Sigmoid colon (tissue), 7 donors: ENCODE results near the gene P3H2. TPM values are rescaled to one million over a fixed set of nuclear protein-coding genes. Genes with fewer than 3 reads are reported as not detected.

Source experiments
- DNase-seq: peaks from one replicate; pipeline ENCODE4 v3.0.0-alpha.2; 2019
- H3K27ac ChIP-seq, 4 donors: fragments of 200-600 bp; sonication (generic); one replicate each; pipeline ENCODE4 v1.5.1; 2016 to 2019; ENCODE audit warnings: mild to moderate bottlenecking in 1 of 4
- H3K27me3 ChIP-seq, 3 donors: fragments of 200-600 bp; sonication (generic); one replicate each; pipeline ENCODE4 v1.5.1; 2019; ENCODE audit warnings: mild to moderate bottlenecking in 1 of 3
- H3K36me3 ChIP-seq, 4 donors: fragments of 200-600 bp; sonication (generic); one replicate each; pipeline ENCODE4 v1.5.1; 2016 to 2019
- H3K4me1 ChIP-seq, 4 donors: fragments of 200-600 bp; sonication (generic); one replicate each; pipeline ENCODE4 v1.5.1; 2017 to 2019
- H3K4me3 ChIP-seq, 4 donors: fragments of 200-600 bp; sonication (generic); one replicate each; pipeline ENCODE4 v1.5.1; 2017 to 2019; ENCODE audit warnings: mild to moderate bottlenecking in 2 of 4, moderate library complexity in 1 of 4
- H3K9me3 ChIP-seq, 4 donors: fragments of 200-600 bp in 3 of 4; sonication (generic) in 3 of 4; one replicate each; pipeline versions ENCODE4 v1.5.1 to v1.6.1; 2013 to 2019
- EP300 ChIP-seq, 4 donors: sonication (generic); formaldehyde crosslinking; IDR thresholded peaks; one replicate each; pipeline ENCODE4 v1.6.1; 2017; ENCODE audit warnings: antibody characterized with exemption in 4 of 4
- POLR2A ChIP-seq, 2 donors: fragments of 450-650 bp; IDR thresholded peaks; one replicate each; pipeline ENCODE4 v1.6.1; 2016; ENCODE audit warnings: antibody characterized with exemption in 2 of 2, mild to moderate bottlenecking in 2 of 2, moderate library complexity in 2 of 2
- POLR2AphosphoS5 ChIP-seq, 4 donors: sonication (generic); formaldehyde crosslinking; IDR thresholded peaks; one replicate each; pipeline ENCODE4 v1.6.1; 2017; ENCODE audit warnings: antibody characterized with exemption in 4 of 4
- WGBS, 2 donors: extraction: QIAGEN DNeasy Blood & Tissue Kit; methylation state at CpG; one replicate each; pipeline ENCODE4 v1.1.7; 2013; 5-methylcytosine and 5-hydroxymethylcytosine counted together
- intact Hi-C: fragments of 100-400 bp; cut with DNase I; formaldehyde crosslinking; loops from one replicate; pipeline ENCODE4 v1.15.1; 2023
- polyA plus RNA-seq, 3 donors: library from polyadenylated mRNA; stranded (reverse); fragments of 200-250 nt; gene quantifications; one replicate each; pipeline ENCODE4 v1.2.3, GENCODE V29; 2013
- total RNA-seq, 4 donors: library from RNA; depleted of rRNA; stranded (reverse); fragments of >200 nt; gene quantifications; one replicate each; pipeline ENCODE4 v1.1.0, GENCODE V29; 2016
- TF ChIP-seq, protein P1 (sequence below), 4 experiments: fragments of 450-650 bp in 3 of 4; fragments of 200-600 bp in 1 of 4; IDR thresholded peaks; one replicate each; pipeline ENCODE4 v1.5.1; 2016 to 2019; ENCODE audit warnings: antibody characterized with exemption in 4 of 4, mild to moderate bottlenecking in 3 of 4, moderate library complexity in 2 of 4
- donor health status: healthy with polysubstance abuse.
- donor health status: Bipolar disorder and iron deficiency.
- donor health status: healthy.

Gene P3H2
- total and polyA plus RNA-seq, 7 donors: 1.8 to 41.7 (median 29.6) TPM

GRCh38 chr3:190099099-190099498, 21.6 kb downstream of the P3H2 start:
- DNase-seq: no peak
- no peak overlapping the region for H3K4me3 ChIP-seq
- WGBS, 2 donors: 52 to 82% methylated on average over 6 of the region's 6 CpGs
- H3K27me3 ChIP-seq: no peaks in the 10 kb centered on the region
- no peaks in the 10 kb centered on the region for H3K9me3 ChIP-seq
- TF ChIP-seq EP300 (IDR thresholded peaks at IDR 0.05) (no peak), POLR2AphosphoS5 (IDR thresholded peaks at IDR 0.05) (no peak), POLR2A (IDR thresholded peaks at IDR 0.05) (no peak)
- TF ChIP-seq, protein P1, sequence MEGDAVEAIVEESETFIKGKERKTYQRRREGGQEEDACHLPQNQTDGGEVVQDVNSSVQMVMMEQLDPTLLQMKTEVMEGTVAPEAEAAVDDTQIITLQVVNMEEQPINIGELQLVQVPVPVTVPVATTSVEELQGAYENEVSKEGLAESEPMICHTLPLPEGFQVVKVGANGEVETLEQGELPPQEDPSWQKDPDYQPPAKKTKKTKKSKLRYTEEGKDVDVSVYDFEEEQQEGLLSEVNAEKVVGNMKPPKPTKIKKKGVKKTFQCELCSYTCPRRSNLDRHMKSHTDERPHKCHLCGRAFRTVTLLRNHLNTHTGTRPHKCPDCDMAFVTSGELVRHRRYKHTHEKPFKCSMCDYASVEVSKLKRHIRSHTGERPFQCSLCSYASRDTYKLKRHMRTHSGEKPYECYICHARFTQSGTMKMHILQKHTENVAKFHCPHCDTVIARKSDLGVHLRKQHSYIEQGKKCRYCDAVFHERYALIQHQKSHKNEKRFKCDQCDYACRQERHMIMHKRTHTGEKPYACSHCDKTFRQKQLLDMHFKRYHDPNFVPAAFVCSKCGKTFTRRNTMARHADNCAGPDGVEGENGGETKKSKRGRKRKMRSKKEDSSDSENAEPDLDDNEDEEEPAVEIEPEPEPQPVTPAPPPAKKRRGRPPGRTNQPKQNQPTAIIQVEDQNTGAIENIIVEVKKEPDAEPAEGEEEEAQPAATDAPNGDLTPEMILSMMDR (IDR thresholded peaks at IDR 0.05): no peak
- H3K4me1 ChIP-seq: peaks cover 0 to 65% (median 27%) of the 10 kb centered on the region in 4 donors
- intact Hi-C loops: no loop called here
- no peaks in the 10 kb centered on the region for H3K36me3 ChIP-seq
- H3K27ac ChIP-seq: no peak overlapping the region

DNA sequence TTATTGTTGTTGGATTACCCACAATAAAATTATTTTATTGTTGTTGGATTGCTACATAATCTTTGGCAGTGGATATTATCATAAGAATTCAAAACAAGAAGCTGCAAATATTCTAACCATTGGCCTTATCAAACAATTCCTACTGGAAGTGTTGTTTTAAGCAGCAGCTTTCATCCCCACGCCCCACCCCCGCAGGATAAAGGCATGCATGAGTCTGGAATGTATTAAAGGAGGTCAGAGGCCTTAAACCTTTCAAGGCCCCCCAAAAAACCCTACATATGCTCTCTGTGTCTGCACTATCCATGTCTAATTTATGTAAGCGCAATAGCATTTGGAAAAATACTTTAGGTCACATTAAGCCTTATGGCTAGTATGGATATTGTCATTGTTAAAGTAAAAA, 23.1 kb downstream of the P3H2 start:
- Histone ChIP-seq H3K27me3 (no peaks in the 10 kb centered on the region), H3K4me1 (peaks cover 0 to 68% (median 41%) of the 10 kb centered on the region in 4 donors), H3K27ac (no peak overlapping the region), H3K4me3 (no peak overlapping the region), H3K9me3 (no peaks in the 10 kb centered on the region), H3K36me3 (no peaks in the 10 kb centered on the region)
- DNase-seq: no peak
- no peak for TF ChIP-seq POLR2AphosphoS5 (IDR thresholded peaks at IDR 0.05)
- TF ChIP-seq EP300 (IDR thresholded peaks at IDR 0.05): no peak
- 39 to 73% methylated on average over 3 of the region's 3 CpGs for WGBS, 2 donors
- intact Hi-C loops: no loop called here

GRCh38 chr3:190097025-190097424, 23.7 kb downstream of the P3H2 start:
- Histone ChIP-seq H3K9me3 (no peaks in the 10 kb centered on the region), H3K36me3 (no peaks in the 10 kb centered on the region), H3K27ac (peak overlapping the region in 1 of 4 donors; percentile 5), H3K27me3 (no peaks in the 10 kb centered on the region), H3K4me3 (no peak overlapping the region), H3K4me1 (peaks cover 0 to 68% (median 45%) of the 10 kb centered on the region in 4 donors)
- TF ChIP-seq EP300 (IDR thresholded peaks at IDR 0.05): no peak
- intact Hi-C loops: no loop called here
- no peak for DNase-seq
- WGBS, 2 donors: 88 to 89% methylated on average over 4 of the region's 4 CpGs

- intact Hi-C loops: no loop called here
- no peak for TF ChIP-seq POLR2A (IDR thresholded peaks at IDR 0.05)
- TF ChIP-seq, protein P1 (IDR thresholded peaks at IDR 0.05): no peak
- no peak for TF ChIP-seq EP300 (IDR thresholded peaks at IDR 0.05)
- no peak for TF ChIP-seq POLR2AphosphoS5 (IDR thresholded peaks at IDR 0.05)
- DNase-seq: no peak
- Histone ChIP-seq H3K36me3 (no peaks in the 10 kb centered on the region), H3K27ac (no peak overlapping the region), H3K4me1 (peaks cover 0 to 72% (median 48%) of the 10 kb centered on the region in 4 donors), H3K4me3 (no peak overlapping the region), H3K27me3 (no peaks in the 10 kb centered on the region), H3K9me3 (no peaks in the 10 kb centered on the region)
- 89 to 91% methylated on average over 4 of the region's 4 CpGs for WGBS, 2 donors
Measured at GRCh38 chr3:190096345-190096744, 24.4 kb downstream of the P3H2 start.

DNA sequence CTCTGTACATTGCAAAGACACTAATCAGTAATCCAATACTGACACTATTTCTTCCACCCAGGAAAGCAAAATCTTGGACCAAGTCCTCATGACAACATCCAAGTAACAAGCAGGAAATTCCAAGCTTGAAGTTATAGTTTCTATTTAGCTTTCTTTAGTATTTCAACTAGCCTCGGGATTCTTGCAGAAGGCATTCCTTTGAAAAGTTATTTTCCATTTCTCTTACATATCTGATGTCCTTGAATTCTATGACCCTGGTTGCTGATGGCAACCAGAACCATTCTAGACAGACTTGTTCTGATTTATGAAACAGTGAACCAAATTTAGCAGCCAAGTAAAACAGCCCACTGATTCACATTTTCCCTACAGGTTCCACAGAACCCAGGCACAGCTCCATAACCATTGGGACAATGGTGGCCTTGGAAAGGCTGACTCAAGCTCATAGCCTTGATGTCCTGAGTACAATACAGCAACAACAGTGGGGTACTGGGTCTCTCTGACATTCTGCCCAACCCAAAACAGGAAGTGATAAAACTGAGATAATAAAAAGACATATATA, 26.5 kb downstream of the P3H2 start:
- WGBS, 2 donors: 57 to 62% methylated on average over 1 of the region's 1 CpG
- intact Hi-C loops: no loop called here
- Histone ChIP-seq H3K4me3 (no peak overlapping the region), H3K27ac (peak overlapping the region; percentile 7 to 69 (median 63)), H3K36me3 (no peaks in the 10 kb centered on the region), H3K9me3 (no peaks in the 10 kb centered on the region), H3K4me1 (peaks cover 0 to 64% (median 44%) of the 10 kb centered on the region in 4 donors), H3K27me3 (no peaks in the 10 kb centered on the region)
- no peak for DNase-seq
- TF ChIP-seq EP300 (IDR thresholded peaks at IDR 0.05): no peak
- peak in 2 of 4 donors; percentile 39 to 42 for TF ChIP-seq POLR2AphosphoS5 (IDR thresholded peaks at IDR 0.05)

GRCh38 chr3:190092250-190092649, 28.4 kb downstream of the P3H2 start:
- Histone ChIP-seq H3K36me3 (no peaks in the 10 kb centered on the region), H3K4me1 (peaks cover 0 to 49% (median 38%) of the 10 kb centered on the region in 4 donors), H3K4me3 (no peak overlapping the region), H3K27me3 (no peaks in the 10 kb centered on the region), H3K9me3 (no peaks in the 10 kb centered on the region), H3K27ac (peak overlapping the region; percentile 56 to 69 (median 62))
- 48 to 77% methylated on average over 2 of the region's 2 CpGs for WGBS, 2 donors
- peak in 2 of 4 donors; percentile 10 to 26 for TF ChIP-seq POLR2AphosphoS5 (IDR thresholded peaks at IDR 0.05)
- TF ChIP-seq EP300 (IDR thresholded peaks at IDR 0.05): no peak
- intact Hi-C loops: no loop called here
- DNase-seq: no peak

DNA sequence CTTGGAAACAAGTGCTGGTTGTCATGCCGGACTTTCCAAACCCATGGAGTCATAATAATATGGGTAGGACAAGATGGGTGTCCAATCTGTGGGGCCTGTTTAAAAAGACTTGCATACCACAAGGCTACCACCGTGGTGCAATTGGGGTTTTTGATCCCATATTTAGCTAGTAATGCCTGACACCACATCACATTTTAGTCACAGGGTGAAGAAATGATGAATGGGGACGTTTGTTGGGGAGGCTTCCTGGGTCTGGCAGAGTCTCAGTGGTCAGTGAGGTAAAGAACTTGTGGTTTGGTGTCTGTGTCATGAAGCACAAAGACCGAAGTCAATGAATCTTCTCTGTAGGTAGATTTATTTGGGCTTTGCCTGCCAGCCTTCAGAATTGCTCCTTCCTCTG, 31.0 kb downstream of the P3H2 start:
- Histone ChIP-seq H3K9me3 (no peaks in the 10 kb centered on the region), H3K27me3 (no peaks in the 10 kb centered on the region), H3K4me1 (peaks cover 0 to 35% (median 32%) of the 10 kb centered on the region in 4 donors), H3K36me3 (no peaks in the 10 kb centered on the region), H3K4me3 (no peak overlapping the region), H3K27ac (no peak overlapping the region)
- 63 to 84% methylated on average over 4 of the region's 4 CpGs for WGBS, 2 donors
- intact Hi-C loops: no loop called here
- TF ChIP-seq EP300 (IDR thresholded peaks at IDR 0.05) (no peak), POLR2A (IDR thresholded peaks at IDR 0.05) (no peak), POLR2AphosphoS5 (IDR thresholded peaks at IDR 0.05) (no peak)
- TF ChIP-seq, protein P1 (IDR thresholded peaks at IDR 0.05): no peak
- DNase-seq: no peak
